ENCODE measurements around the gene ANKZF1.

GRCh38 chr2:219268294-219268693 is 38.7 kb downstream of the ANKZF1 start:
- TF ChIP-seq, protein P1, sequence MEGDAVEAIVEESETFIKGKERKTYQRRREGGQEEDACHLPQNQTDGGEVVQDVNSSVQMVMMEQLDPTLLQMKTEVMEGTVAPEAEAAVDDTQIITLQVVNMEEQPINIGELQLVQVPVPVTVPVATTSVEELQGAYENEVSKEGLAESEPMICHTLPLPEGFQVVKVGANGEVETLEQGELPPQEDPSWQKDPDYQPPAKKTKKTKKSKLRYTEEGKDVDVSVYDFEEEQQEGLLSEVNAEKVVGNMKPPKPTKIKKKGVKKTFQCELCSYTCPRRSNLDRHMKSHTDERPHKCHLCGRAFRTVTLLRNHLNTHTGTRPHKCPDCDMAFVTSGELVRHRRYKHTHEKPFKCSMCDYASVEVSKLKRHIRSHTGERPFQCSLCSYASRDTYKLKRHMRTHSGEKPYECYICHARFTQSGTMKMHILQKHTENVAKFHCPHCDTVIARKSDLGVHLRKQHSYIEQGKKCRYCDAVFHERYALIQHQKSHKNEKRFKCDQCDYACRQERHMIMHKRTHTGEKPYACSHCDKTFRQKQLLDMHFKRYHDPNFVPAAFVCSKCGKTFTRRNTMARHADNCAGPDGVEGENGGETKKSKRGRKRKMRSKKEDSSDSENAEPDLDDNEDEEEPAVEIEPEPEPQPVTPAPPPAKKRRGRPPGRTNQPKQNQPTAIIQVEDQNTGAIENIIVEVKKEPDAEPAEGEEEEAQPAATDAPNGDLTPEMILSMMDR (IDR thresholded peaks at IDR 0.05), result no peak
- no peak for TF ChIP-seq POLR2A (IDR thresholded peaks at IDR 0.05)

Measured in right lobe of liver (tissue), 4 donors.